LNCAP (cell line): ENCODE data around the gene TMEM132D.

Experiments used
- TF ChIP-seq, protein P1 (sequence below): fragments of 450-650 bp; IDR thresholded peaks from 2 replicates; pipeline ENCODE4 v1.5.1; 2017; ENCODE audit warnings: mild to moderate bottlenecking

Gene TMEM132D

DNA sequence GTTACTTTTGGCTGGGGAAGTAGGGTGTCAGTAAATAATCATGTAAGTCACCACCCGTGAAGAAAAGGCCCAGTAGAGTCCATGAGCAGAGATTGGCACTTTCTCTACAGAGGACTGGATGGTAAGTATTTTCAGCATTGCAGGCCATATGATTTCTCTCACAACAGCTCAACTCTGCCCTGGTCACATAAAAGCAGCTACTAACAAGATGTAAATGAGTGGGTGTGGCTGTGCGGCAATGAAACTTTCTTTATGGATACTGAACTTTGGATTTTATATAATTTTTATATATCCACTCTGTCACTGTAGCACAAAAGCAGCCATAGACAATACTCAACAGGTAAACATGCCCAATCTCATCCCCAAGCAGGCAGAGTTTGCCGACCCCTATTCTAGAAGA lies 706.9 kb downstream of the TMEM132D start:
- TF ChIP-seq, protein P1, sequence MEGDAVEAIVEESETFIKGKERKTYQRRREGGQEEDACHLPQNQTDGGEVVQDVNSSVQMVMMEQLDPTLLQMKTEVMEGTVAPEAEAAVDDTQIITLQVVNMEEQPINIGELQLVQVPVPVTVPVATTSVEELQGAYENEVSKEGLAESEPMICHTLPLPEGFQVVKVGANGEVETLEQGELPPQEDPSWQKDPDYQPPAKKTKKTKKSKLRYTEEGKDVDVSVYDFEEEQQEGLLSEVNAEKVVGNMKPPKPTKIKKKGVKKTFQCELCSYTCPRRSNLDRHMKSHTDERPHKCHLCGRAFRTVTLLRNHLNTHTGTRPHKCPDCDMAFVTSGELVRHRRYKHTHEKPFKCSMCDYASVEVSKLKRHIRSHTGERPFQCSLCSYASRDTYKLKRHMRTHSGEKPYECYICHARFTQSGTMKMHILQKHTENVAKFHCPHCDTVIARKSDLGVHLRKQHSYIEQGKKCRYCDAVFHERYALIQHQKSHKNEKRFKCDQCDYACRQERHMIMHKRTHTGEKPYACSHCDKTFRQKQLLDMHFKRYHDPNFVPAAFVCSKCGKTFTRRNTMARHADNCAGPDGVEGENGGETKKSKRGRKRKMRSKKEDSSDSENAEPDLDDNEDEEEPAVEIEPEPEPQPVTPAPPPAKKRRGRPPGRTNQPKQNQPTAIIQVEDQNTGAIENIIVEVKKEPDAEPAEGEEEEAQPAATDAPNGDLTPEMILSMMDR, result no peak

DNA sequence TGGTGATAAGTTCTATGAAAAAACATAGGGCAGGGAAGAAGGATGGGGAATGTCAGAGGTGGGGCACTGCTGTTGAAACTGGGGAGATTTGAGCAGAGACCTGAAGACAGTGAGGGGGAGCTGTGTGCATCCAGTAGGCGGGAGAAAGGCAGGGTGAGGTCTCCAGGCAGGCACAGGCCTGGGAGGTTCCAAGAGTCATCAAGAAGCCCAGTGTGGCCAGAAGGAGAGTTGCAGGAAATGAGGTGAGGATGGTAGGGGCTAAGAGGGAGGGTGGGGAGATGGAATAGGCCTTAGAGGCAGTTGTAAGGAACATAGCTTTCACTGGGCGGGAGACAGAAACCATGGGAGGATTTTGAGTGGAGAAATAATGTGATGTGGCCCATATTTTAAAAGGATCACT lies 708.7 kb downstream of the TMEM132D start:
- TF ChIP-seq, protein P1, result no peak

DNA sequence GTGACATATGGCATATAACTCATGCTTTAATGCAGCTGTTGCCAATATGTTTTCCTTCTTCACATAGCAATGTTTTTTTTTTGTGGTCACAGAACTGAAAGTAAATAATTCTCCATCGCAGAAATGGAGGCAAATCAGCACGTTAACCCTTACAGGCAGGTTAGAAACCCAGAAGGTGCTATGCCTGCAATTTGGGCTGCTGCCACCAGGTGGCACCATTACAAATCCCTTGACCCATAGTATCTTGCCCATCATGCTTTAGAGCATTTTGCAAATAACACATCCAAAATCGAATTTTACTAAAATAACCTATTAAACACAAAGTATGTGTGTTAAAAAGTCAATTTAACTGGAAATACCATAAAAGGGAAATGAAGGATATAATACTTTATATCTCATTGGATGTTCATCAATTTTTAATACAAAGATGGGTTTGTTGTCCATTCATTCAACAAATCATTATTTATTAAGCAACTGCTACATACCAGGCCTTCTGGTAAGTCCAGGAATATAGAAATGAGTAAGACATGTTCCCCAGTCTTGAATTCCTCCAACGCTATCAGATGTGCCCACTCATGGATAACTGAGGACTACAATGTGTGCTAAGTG lies 710.5 kb downstream of the TMEM132D start:
- TF ChIP-seq, protein P1, result peak; percentile 92

DNA sequence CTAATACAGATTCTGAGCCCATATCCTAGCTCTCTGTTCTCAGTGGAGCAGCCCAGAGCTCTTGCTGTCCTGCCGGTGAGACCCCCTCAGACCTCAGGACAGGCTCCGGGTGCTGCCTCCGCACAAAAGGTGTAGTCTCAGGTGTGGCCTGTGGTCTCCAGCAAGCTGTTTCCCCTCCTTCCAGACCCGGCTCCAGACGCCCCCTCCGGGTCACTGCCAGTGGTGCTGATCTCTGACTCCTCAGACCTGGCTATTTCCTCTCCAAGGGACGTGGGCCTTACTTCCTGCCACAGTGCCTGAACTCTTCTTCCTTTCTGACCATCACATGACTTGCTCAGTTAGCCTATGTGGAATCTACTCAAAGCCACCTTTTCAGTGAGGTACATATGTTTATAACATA lies 713.0 kb downstream of the TMEM132D start:
- TF ChIP-seq, protein P1, result no peak

DNA sequence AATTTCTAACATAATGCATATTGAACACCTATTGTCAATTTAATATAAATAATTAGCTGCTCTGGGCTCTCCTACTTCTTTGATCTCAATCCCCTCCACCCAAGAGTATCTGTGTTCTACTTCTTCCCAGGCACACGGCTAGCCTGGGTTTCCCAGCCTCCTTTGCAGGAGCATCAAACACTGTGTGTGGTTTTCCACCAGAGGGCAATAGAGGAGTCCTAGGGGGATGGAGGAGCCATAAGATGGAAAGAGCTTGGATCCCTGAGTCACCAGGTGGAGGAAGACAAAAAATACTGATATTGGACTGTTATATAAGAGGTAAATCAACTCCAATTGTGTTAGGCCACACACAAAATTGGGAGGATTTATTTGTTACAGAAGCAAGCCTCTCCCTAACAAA lies 716.9 kb downstream of the TMEM132D start:
- TF ChIP-seq, protein P1, result no peak; the same call in 1 of the 2 replicates

DNA sequence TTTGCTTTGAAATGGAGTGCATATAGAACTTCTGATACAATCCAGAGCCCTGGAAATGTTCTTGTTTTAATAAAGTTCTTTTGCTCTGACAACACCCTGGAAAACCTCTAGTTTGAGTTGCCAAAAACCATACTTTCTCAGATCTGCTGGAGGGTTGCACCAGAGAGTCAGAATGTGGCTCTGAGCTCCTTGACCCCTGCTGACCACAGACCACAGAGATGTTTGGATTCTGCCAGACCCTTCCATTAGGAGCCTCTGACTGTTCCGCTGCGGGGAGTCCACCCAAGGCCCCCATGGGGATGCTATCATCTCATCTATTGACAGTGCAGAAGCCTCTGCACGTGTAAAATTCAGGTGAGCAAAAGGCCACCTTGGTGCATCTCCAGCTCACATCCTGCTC lies 718.0 kb downstream of the TMEM132D start:
- TF ChIP-seq, protein P1, result no peak

DNA sequence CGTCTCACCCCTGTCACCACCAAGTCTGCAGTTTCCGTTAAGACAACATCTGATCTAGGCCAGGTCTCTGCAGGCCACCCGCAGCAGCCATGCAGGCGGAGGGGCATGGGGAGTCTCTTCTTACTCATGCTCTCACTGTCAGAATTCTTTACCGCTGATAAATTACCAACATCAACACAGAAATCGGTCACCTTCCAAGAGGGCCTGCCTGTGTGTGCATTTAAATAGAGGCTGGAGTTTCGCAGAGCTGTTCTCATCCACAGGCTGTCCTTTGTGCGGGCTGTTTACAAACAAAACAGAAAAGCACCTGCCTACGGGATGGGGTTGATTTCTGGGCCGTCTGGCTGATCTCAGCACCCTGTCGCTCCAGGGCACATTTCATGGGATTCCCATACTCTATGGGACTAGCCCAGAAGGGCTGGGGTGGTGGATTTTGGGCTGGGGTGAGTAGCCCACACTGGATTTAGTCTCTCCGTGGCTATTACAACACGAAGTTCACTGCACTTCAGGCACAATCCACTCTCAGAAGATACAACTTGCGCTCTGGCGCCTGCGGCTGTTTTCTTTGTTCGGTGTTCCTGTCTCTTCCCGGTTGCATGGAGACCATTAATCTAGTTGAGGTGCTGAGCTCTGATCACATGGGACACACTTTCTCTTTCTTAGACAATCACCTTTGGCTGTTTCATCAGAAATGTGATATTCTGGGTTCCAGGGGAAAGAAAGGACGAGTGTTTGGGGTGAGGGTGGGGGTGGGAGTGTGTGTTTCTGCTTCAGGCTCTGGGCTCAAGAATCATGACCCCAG lies 719.5 kb downstream of the TMEM132D start:
- TF ChIP-seq, protein P1, result no peak
